Duodenal mucosa (tissue), 2 donors: Measurements from ENCODE around the gene C6orf132.

Source experiments
- H3K27ac ChIP-seq: one replicate; pipeline ENCODE4 v1.7.0; 2013; ENCODE audit warnings: low read depth, low read length
- H3K27me3 ChIP-seq, 2 donors: one replicate each; pipeline ENCODE4 v1.7.0; 2013; ENCODE audit warnings: low read length in 2 of 2, control low read depth in 1 of 2; ENCODE audit not compliant: insufficient read depth in 2 of 2, control insufficient read depth in 1 of 2
- H3K36me3 ChIP-seq, 2 donors: one replicate each; pipeline ENCODE4 v1.7.0; 2013; ENCODE audit warnings: low read length in 2 of 2, control low read depth in 1 of 2; ENCODE audit not compliant: insufficient read depth in 2 of 2, control insufficient read depth in 1 of 2
- H3K4me1 ChIP-seq, 2 donors: one replicate each; pipeline ENCODE4 v1.7.0; 2013; ENCODE audit warnings: low read length in 2 of 2, control low read depth in 1 of 2; ENCODE audit not compliant: insufficient read depth in 2 of 2, control insufficient read depth in 1 of 2
- H3K4me3 ChIP-seq, 2 donors: one replicate each; pipeline ENCODE4 v1.7.0; 2013; ENCODE audit warnings: low read length in 2 of 2, low read depth in 1 of 2
- H3K9ac ChIP-seq, 2 donors: one replicate each; pipeline ENCODE4 v1.7.0; 2013; ENCODE audit warnings: low read length in 2 of 2, low read depth in 1 of 2
- H3K9me3 ChIP-seq, 2 donors: one replicate each; pipeline ENCODE4 v1.7.0; 2013; ENCODE audit warnings: low read length in 2 of 2, control low read depth in 1 of 2; ENCODE audit not compliant: control insufficient read depth in 1 of 2

The C6orf132 gene, protein sequence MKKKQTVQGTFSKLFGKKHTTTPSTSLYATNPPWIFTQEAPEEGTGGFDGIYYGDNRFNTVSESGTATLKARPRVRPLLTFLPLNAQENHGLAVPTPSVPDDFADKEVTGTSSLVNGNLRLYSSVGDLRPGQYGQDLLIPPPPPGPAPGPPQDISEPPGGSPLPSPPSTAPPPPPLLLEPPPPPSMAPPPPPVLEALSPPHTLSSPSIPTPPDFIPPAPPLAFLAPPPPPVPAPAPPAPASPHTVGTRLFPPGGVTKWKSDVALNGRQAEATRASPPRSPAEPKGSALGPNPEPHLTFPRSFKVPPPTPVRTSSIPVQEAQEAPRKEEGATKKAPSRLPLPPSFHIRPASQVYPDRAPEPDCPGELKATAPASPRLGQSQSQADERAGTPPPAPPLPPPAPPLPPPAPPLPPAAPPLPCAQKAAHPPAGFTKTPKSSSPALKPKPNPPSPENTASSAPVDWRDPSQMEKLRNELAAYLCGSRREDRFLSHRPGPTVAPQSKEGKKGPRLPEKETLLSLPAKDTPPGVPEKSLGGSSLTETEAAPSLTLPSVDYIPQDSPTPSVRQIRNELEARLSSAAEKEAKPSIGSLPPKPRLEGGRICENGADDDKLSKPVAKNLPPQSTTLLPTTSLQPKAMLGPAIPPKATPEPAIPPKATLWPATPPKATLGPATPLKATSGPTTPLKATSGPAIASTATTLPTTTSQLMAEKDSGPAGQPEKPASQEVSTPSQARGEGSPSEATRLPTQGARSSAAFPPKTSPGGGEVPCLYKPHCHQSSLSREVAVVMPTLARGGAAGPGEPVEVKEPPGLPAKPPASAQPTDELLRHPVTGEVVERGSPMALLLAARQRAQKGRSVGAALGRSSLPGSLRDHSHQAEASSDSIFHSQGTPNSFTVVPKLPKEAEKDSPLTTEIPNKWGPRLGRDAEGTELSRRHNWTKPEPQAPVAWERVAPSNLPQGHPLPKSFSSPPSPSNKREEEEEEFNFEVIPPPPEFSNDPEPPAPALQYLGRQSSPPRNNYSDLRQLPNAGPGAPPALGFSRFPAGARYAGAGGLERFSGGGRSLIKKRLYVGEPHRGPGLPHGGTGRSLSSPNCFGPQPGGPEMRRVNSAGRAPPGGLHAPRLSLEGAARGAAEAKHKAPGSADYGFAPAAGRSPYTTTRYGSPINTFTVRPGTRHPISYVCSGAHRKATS

DNA sequence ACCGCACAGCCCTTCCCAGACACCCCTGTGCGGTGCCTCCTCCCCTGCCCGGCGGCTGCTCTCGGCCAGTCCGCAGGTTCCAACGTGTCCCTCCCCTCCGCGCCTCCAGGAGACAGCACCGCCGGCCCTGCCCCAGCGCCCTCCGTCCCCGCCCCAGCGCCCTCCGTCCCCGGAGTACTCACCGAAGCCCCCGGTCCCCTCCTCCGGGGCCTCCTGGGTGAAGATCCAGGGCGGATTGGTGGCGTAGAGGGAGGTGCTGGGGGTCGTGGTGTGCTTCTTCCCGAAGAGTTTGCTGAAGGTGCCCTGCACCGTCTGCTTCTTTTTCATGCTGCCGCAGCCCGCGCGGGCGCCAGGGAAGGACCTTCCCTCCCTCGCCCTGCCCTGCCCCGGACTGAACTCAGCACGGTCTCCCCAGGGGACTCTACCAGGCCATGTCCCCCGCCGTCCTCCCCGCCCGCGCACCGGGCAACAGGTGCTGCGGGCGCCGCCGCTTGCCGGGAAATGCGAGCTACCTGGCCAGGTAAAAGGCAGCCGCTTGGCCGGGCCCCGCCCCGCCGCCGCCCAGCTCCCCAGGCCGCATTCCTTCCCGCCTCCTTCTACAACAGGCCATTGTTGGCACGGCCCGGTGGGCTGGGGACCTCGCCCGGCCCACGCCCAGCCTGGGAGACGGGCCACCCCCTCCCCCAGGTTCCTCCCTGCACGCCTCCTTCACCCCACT is at the start of gene C6orf132:
Gene C6orf132 (minus strand): TSS at position 503 of the 718 bp plus-strand sequence. CDS start 176 bp downstream, at position 327.
- no peaks in the 10 kb centered on the region for H3K9me3 ChIP-seq
- H3K9ac ChIP-seq = peak within 1 kb of the TSS; percentile 84 to 93
- peaks cover 28 to 29% of the 10 kb centered on the region in 2 donors for H3K4me1 ChIP-seq
- H3K27me3 ChIP-seq = peaks cover 0 to 9% of the 10 kb centered on the region in 2 donors
- peak within 1 kb of the TSS; percentile 72 to 81 for H3K4me3 ChIP-seq
- H3K27ac ChIP-seq = peak within 1 kb of the TSS; percentile 84
- H3K36me3 ChIP-seq = no peaks in the 10 kb centered on the region

DNA sequence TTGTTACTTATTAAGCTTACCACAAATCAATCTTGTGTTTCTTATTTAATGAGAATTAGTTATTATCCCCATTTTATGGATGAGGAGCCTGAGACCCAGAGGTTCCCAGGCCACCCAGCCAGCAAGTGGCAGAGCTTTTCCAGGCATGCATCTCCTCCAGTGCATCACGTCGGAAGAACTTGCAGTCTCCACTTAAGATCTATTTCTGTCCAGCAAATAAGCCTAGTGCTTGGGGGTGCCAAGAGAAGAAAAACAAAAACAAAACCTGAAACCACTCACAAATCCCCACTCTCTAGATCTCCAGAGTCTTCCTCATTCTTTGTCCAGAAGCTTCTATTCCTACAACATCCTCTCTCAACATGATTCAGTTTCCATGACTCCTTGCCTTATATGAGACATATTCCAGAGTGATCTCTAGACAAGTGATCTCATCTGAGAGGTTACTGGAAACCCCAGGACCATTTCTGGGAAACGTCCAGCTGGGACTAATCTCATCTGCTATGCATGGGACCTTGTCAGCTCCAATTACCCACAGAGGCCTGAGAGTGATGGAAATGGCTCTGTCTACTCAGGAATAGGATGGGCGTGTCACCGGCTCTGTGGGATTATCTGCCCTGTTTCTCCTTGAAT is 48.2 kb upstream of the C6orf132 start:
- Histone ChIP-seq H3K27me3 (no peaks in the 10 kb centered on the region), H3K9ac (no peak overlapping the region), H3K9me3 (no peaks in the 10 kb centered on the region), H3K27ac (no peak overlapping the region), H3K4me3 (no peak overlapping the region), H3K36me3 (no peaks in the 10 kb centered on the region), H3K4me1 (no peaks in the 10 kb centered on the region)

DNA sequence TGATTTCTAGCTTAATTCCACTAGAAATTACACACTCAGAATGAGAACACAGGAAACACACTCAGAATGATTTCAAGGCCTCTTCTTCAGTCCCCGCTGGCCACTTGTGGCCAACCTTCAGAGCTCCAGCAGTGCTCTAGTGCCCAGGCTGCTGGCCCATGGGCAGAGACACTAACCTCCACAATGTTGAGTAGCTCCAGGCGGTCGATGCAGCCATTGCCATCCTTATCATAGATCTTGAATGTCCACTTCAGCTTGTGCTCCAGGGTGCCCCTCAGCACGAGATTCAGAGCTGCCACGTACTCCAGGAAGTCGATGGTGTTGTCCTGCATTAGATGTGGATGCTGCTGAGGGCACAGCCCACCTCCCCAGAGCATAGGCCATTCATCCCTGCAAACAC is 46.0 kb upstream of the C6orf132 start:
- Histone ChIP-seq H3K9me3 (no peaks in the 10 kb centered on the region), H3K27me3 (no peaks in the 10 kb centered on the region), H3K36me3 (no peaks in the 10 kb centered on the region)

DNA sequence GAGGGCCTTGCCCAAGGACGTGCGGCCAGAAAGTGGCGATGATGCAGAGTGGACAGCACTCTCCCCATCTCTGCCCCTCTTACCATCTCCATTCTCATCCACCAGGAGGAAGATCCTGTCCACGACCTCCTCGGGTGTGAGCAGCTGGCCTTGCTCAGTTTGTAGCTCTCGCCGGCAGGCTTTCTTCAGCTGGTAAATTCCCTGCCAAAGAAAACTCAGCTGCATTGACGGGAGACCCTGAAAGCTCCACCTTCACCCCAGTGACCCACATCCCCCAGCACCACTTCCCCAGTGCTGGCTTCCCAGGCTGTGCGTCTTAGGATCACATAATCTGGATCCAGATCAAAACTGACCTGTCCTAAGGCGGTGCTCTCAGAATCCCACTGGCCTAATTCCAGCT is 43.2 kb upstream of the C6orf132 start:
- Histone ChIP-seq H3K36me3 (no peaks in the 10 kb centered on the region), H3K27ac (no peak overlapping the region), H3K4me1 (no peaks in the 10 kb centered on the region), H3K9ac (no peak overlapping the region), H3K4me3 (no peak overlapping the region), H3K27me3 (no peaks in the 10 kb centered on the region), H3K9me3 (no peaks in the 10 kb centered on the region)

More for the DNA sequence above, 46.0 kb upstream of the C6orf132 start:
- Histone ChIP-seq H3K9ac (no peak overlapping the region), H3K4me3 (no peak overlapping the region), H3K27ac (no peak overlapping the region), H3K4me1 (no peaks in the 10 kb centered on the region)

DNA sequence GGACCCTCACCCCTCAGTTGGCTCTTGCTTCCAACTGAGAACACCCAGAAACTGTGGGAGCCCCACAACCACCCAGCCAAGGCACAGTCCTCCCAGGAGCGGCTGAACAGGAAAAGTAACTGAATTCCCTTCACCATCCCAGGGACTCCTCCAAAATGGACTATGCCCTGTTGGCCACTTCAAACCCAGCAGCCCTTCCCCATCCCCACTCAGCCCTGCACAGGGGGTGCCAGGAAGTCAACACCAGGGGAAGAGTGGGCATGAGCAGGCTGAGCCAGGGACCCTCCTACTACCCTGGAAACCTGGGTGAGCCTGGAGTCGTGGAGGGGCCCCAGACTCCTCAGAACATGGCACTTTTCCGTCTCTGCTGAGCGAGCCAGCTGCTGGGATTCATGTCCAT is 42.1 kb upstream of the C6orf132 start:
- Histone ChIP-seq H3K4me1 (no peaks in the 10 kb centered on the region), H3K4me3 (no peak overlapping the region), H3K9ac (no peak overlapping the region), H3K27me3 (no peaks in the 10 kb centered on the region), H3K27ac (no peak overlapping the region), H3K9me3 (no peaks in the 10 kb centered on the region), H3K36me3 (no peaks in the 10 kb centered on the region)

DNA sequence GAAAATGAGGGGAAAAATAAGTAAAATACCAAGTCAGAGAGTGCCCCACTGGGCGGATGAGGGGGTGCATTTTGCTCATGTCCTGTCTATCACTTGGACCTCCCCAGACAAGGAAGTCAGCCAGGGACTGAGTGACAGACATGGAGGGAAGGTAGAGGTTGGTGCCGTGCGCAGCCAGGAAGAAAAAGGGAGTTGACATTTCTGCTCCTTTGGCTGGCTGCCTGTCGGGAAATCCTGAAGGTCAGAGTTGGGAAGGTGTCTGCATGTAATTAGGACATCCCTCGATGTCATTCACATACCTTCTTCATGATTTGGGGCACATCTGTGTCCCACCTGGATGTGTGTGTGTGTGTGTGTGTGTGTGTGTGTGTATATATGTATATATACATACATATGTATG is 39.7 kb upstream of the C6orf132 start:
- no peaks in the 10 kb centered on the region for H3K9me3 ChIP-seq
- H3K4me3 ChIP-seq = no peak overlapping the region
- H3K36me3 ChIP-seq = no peaks in the 10 kb centered on the region
- no peaks in the 10 kb centered on the region for H3K4me1 ChIP-seq
- no peaks in the 10 kb centered on the region for H3K27me3 ChIP-seq
- H3K9ac ChIP-seq = no peak overlapping the region
- H3K27ac ChIP-seq = no peak overlapping the region

DNA sequence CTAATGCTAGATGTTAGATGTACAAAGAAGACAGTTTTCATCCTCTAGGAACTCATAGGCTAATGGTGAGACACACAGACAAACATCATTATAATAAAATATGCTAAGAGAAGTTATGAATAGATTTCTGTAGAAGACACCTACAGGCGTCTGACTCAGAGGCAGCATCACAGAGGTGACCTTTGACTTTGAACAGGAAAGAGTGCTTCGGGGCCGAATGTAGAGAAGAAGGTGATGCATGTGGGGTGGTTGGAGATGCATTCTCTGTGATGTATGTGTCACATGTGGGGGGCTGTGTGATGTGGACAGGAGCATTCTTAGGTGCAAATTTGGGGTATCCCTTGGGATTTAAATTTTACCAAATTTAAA is 37.5 kb upstream of the C6orf132 start:
- no peaks in the 10 kb centered on the region for H3K9me3 ChIP-seq
- no peaks in the 10 kb centered on the region for H3K4me1 ChIP-seq
- H3K27ac ChIP-seq = no peak overlapping the region
- no peak overlapping the region for H3K9ac ChIP-seq
- no peaks in the 10 kb centered on the region for H3K27me3 ChIP-seq
- H3K36me3 ChIP-seq = no peaks in the 10 kb centered on the region
- H3K4me3 ChIP-seq = no peak overlapping the region

DNA sequence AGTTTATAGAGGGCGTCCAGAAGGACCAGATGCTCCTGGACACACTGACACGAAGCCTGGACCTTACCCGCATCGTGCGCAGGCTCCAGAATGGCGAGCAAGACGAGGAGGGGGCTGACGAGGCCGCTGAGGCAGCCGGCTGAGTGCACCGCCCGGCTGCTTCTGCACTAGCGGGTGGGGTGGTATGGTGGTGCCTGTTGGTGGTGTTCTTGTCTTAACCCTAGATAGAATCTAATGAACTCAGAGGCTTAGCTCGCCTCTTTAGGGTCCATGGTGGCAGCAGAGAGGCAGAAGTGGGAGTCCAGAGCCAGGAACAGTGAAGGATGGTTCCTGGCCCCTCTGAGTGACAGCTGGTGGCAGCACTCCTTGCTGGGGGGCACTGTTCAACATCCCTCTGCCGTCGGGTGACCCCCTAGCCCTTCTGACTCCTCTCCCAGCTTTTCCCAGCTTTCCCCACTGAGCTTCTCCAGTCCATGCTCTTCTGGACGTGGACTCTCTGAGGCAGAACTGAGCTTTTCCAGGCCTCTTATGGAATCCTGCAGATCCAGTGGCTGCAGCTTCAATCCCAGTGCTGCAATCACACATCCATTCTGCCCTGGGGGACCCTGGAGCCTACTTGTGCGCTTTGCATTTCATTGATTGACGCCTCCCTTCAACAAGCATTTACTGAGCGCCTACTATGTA is 37.0 kb upstream of the C6orf132 start:
- H3K9ac ChIP-seq = no peak overlapping the region
- H3K36me3 ChIP-seq = no peaks in the 10 kb centered on the region
- H3K4me1 ChIP-seq = no peaks in the 10 kb centered on the region
- H3K9me3 ChIP-seq = no peaks in the 10 kb centered on the region
- no peak overlapping the region for H3K27ac ChIP-seq
- H3K27me3 ChIP-seq = no peaks in the 10 kb centered on the region
- no peak overlapping the region for H3K4me3 ChIP-seq
